Liver (tissue), 9 donors: Measurements from ENCODE around the gene ATP2B1. TPM values are rescaled to one million over a fixed set of nuclear protein-coding genes. Genes with fewer than 3 reads are reported as not detected.

Experiments
- DNase-seq: peaks from one replicate; pipeline ENCODE4 v3.0.0-alpha.2; 2017; ENCODE audit warnings: low spot score
- H3K27ac ChIP-seq, 2 donors: one replicate each; pipeline ENCODE4 v1.7.0; 2013; ENCODE audit warnings: inconsistent platforms in 2 of 2, low read length in 2 of 2, control low read depth in 1 of 2, low read depth in 1 of 2, mild to moderate bottlenecking in 1 of 2
- H3K27me3 ChIP-seq, 4 donors: one replicate each; pipeline versions ENCODE4 v1.6.1 to v1.7.0; 2013; ENCODE audit warnings: low read length in 3 of 4, inconsistent platforms in 1 of 4, mild to moderate bottlenecking in 1 of 4, moderate library complexity in 1 of 4; ENCODE audit not compliant: control insufficient read depth in 4 of 4, insufficient read depth in 4 of 4
- H3K36me3 ChIP-seq, 4 donors: one replicate each; pipeline versions ENCODE4 v1.6.1 to v1.7.0; 2013; ENCODE audit warnings: low read length in 3 of 4, mild to moderate bottlenecking in 3 of 4, low read depth in 1 of 4, moderate library complexity in 1 of 4; ENCODE audit not compliant: control insufficient read depth in 4 of 4, insufficient read depth in 3 of 4
- H3K4me1 ChIP-seq, 4 donors: one replicate each; pipeline versions ENCODE4 v1.6.1 to v1.7.0; 2013; ENCODE audit warnings: low read length in 3 of 4, mild to moderate bottlenecking in 3 of 4, moderate library complexity in 1 of 4; ENCODE audit not compliant: control insufficient read depth in 4 of 4, insufficient read depth in 4 of 4
- H3K4me3 ChIP-seq, 3 donors: one replicate each; pipeline versions ENCODE4 v1.6.1 to v1.7.0; 2013; ENCODE audit warnings: low read length in 3 of 3, control low read depth in 1 of 3, low read depth in 1 of 3, mild to moderate bottlenecking in 1 of 3
- H3K9ac ChIP-seq, 2 donors: one replicate each; pipeline ENCODE4 v1.7.0; 2013; ENCODE audit warnings: low read length in 2 of 2, mild to moderate bottlenecking in 2 of 2, moderate library complexity in 2 of 2, control low read depth in 1 of 2, low read depth in 1 of 2
- H3K9me3 ChIP-seq, 4 donors: one replicate each; pipeline versions ENCODE4 v1.6.1 to v1.7.0; 2013; ENCODE audit warnings: low read length in 3 of 4; ENCODE audit not compliant: control insufficient read depth in 4 of 4
- ATF3 ChIP-seq: IDR thresholded peaks from 2 replicates; pipeline ENCODE4 v1.6.1; 2016; ENCODE audit warnings: antibody characterized with exemption
- CTCF ChIP-seq: fragments of 150-350 bp; IDR thresholded peaks from 2 replicates; pipeline ENCODE4 v1.5.1; 2017; ENCODE audit warnings: improper control_type of control experiment, low read depth, low read length; ENCODE audit not compliant: missing input control
- EGR1 ChIP-seq, 2 donors: IDR thresholded peaks; 2 replicates each; pipeline ENCODE4 v1.6.1; 2016 to 2018; ENCODE audit warnings: antibody characterized with exemption in 2 of 2, low read depth in 2 of 2
- FOXA2 ChIP-seq: IDR thresholded peaks from 2 replicates; pipeline ENCODE4 v1.6.1; 2016; ENCODE audit warnings: antibody characterized with exemption
- GABPA ChIP-seq, 2 donors: IDR thresholded peaks in 1 of 2; conservative IDR thresholded peaks in 1 of 2; 2 replicates each; pipeline ENCODE4 v1.6.1; 2016; ENCODE audit warnings: antibody characterized with exemption in 2 of 2, mild to moderate bottlenecking in 1 of 2, moderate library complexity in 1 of 2
- HNF4A ChIP-seq, 2 donors: conservative IDR thresholded peaks; 2 replicates each; pipeline ENCODE4 v1.6.1; 2016; ENCODE audit warnings: antibody characterized with exemption in 2 of 2, mild to moderate bottlenecking in 2 of 2
- MAX ChIP-seq: IDR thresholded peaks from 2 replicates; pipeline ENCODE4 v1.6.1; 2016; ENCODE audit warnings: antibody characterized with exemption
- REST ChIP-seq: IDR thresholded peaks from 2 replicates; pipeline ENCODE4 v1.6.1; 2016; ENCODE audit warnings: antibody characterized with exemption, mild to moderate bottlenecking
- SP1 ChIP-seq: IDR thresholded peaks from 2 replicates; pipeline ENCODE4 v1.6.1; 2018; ENCODE audit warnings: antibody characterized with exemption, mild to moderate bottlenecking
- TAF1 ChIP-seq: conservative IDR thresholded peaks from 2 replicates; pipeline ENCODE4 v1.6.1; 2016; ENCODE audit warnings: antibody characterized with exemption, mild to moderate bottlenecking
- YY1 ChIP-seq: IDR thresholded peaks from 2 replicates; pipeline ENCODE4 v1.6.1; 2016; ENCODE audit warnings: antibody characterized with exemption, mild to moderate bottlenecking
- WGBS: extraction: QIAGEN DNeasy Blood & Tissue Kit; methylation state at CpG from one replicate; pipeline ENCODE4 v1.1.7; 2013; 5-methylcytosine and 5-hydroxymethylcytosine counted together
- polyA plus RNA-seq, 2 donors: library from polyadenylated mRNA; stranded (reverse) in 1 of 2; unstranded in 1 of 2; fragments of 200-250 nt in 1 of 2; fragments of >200 nt in 1 of 2; fragmentation: Nextera tagmentation in 1 of 2; extraction: Ambion mirVana in 1 of 2; gene quantifications; one replicate each; pipeline versions ENCODE4 v1.2.1 to v1.2.3, GENCODE V29; 2013 to 2015
- total RNA-seq, 2 donors: library from RNA; depleted of rRNA; stranded (reverse); fragments of >200 nt; gene quantifications; one replicate each; pipeline ENCODE4 v1.2.3, GENCODE V29; 2014
- donor health status: healthy.
- donor health status: healthy.
- donor health status: healthy.
- donor health status: healthy.
- donor health status: healthy.

ATP2B1 gene
- total and polyA plus RNA-seq, 4 donors = 7.3 to 41.1 (median 22.8) TPM

GRCh38 chr12:89678225-89678624 lies 30.4 kb downstream of the ATP2B1 start:
- whole genome bisulfite sequencing = 92% methylated on average over 2 of the region's 2 CpGs
- Histone ChIP-seq H3K4me3 (no peak overlapping the region), H3K4me1 (no peaks in the 10 kb centered on the region), H3K9me3 (peaks cover 0 to 11% (median 0%) of the 10 kb centered on the region in 4 donors), H3K9ac (no peak overlapping the region), H3K36me3 (no peaks in the 10 kb centered on the region), H3K27me3 (no peaks in the 10 kb centered on the region), H3K27ac (no peak overlapping the region)
- DNase-seq = no peak
- TF ChIP-seq CTCF (no peak), GABPA (IDR thresholded peaks at IDR 0.05 in 1 of 2, conservative IDR thresholded peaks at IDR 0.05 in 1 of 2) (no peak)

GRCh38 chr12:89676930-89677329 lies 31.7 kb downstream of the ATP2B1 start:
- 95% methylated on average over 2 of the region's 2 CpGs for WGBS
- no peak for DNase-seq
- no peak overlapping the region for H3K27ac ChIP-seq
- no peaks in the 10 kb centered on the region for H3K27me3 ChIP-seq
- H3K9ac ChIP-seq = no peak overlapping the region
- no peak overlapping the region for H3K4me3 ChIP-seq
- TF ChIP-seq GABPA (IDR thresholded peaks at IDR 0.05 in 1 of 2, conservative IDR thresholded peaks at IDR 0.05 in 1 of 2) (no peak), REST (no peak), YY1 (no peak), EGR1 (IDR thresholded peaks at IDR 0.05; ENCODE audit: low read depth in 2 of 2) (no peak), FOXA2 (no peak), TAF1 (no peak), MAX (no peak), CTCF (no peak), SP1 (no peak), ATF3 (no peak), HNF4A (conservative IDR thresholded peaks at IDR 0.05) (no peak)
- peaks cover 0 to 6% (median 0%) of the 10 kb centered on the region in 4 donors for H3K9me3 ChIP-seq
- no peaks in the 10 kb centered on the region for H3K4me1 ChIP-seq
- H3K36me3 ChIP-seq = no peaks in the 10 kb centered on the region
